ENCODE results near the gene GBP3.
"Not testable (repeated sequence)": the region's sequence is repeated elsewhere in the genome, so short reads cannot be mapped to it uniquely, and the experiment has no call there.

DNA sequence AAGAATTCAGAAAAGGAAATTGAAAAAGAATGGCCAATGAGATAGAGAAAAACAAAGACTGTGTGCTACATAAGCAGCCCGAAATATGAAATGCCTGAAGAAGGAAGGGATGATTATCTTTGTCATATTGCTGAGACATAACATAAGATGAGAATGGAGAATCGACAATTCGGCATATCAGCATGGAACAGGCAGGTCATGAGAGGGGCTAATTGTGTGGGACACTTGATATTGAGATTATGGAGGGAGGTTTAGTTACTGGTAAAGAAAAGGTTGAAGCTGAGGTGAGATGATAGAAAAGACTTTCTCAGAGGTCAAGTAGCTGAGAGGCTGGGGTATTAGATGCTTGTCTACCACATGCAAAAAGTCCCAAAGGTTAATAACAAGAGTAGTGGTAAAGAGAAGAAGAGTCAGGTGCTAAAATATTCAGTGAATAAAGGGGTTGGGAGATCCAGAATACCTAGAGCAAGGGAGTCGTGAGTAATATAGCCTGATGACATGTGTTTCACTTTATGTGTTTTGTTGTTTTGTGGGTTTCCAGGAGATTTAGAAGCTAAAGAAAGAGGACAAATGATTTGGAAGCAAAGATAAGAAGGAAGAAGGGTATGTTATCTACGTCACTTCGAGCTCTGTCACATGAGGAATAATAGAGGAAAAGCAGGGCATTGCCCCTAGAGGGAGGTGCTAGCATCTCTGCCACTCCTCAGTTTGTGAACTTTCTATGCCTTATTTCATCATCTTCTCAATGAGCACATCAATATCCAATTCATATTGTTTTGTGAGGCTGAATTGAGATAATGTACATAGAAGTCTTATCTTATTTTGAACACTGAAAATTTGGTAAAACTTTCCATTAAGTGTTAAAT lies 23.9 kb upstream of the GBP3 start:
- not testable (repeated sequence) for TF ChIP-seq CTCF, POLR2A, EP300 (IDR thresholded peaks at IDR 0.05)

Measured in ovary (tissue), 3 donors.